Suppressor macrophage treated with lipopolysaccharide for 4 hours (primary cell): ENCODE measurements around the gene DHFR2.
"Not testable (repeated sequence)": the region's sequence is repeated elsewhere in the genome, so short reads cannot be mapped to it uniquely, and the experiment has no call there.

ENCODE experiments used
- DNase-seq: peaks from one replicate; pipeline ENCODE4 v3.0.0-alpha.2; 2020

The DHFR2 gene

GRCh38 chr3:94062513-94063404, at the start of gene DHFR2, which contains the start of gene NSUN3:
DHFR2 (minus strand) TSS chr3:94062916; CDS start chr3:94061511, 1,405 bp downstream.
NSUN3 (plus strand) TSS chr3:94063061; CDS start chr3:94063127, 66 bp downstream.
- peak; percentile 98 for DNase-seq

DNA sequence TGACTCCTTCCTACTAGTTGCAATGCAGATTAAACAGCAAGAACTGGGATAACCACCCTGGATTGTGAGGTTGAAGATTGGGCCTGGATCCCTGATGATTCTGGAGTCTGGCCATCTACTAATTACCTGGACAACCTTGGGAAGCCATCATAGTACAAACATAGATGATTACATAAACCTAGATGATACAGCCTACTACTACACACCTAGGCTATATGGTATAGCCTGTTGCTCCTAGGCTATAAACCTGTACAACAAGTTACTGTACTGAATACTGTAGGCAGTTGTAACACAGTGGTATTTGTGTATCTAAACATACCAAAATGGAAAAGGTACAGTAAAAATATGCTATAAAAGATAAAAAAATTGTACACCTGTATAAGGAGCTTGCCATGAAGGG, 48.1 kb upstream of the DHFR2 start:
- no peak for DNase-seq

GRCh38 chr3:94110232-94110631, 47.5 kb upstream of the DHFR2 start:
- DNase-seq, result not testable (repeated sequence)

DNA sequence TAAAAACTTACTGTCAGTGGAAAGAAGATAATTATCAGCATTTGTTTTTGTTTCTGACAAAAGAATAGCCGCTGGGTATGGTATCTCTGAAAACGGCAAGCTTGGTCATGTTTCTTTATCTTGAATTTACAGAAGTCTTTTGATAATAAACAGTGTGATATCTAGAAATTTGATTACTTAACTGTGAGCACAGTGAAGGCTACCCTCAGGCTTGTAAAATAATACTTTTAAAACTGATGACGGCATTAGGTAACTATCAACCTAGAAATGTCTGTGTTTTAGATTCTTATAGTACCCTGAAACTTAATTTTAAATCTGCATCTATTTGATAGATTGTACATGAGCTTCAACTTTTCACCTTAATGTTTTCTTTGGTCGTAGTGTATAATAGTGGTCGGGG, 43.6 kb upstream of the DHFR2 start:
- no peak for DNase-seq

DNA sequence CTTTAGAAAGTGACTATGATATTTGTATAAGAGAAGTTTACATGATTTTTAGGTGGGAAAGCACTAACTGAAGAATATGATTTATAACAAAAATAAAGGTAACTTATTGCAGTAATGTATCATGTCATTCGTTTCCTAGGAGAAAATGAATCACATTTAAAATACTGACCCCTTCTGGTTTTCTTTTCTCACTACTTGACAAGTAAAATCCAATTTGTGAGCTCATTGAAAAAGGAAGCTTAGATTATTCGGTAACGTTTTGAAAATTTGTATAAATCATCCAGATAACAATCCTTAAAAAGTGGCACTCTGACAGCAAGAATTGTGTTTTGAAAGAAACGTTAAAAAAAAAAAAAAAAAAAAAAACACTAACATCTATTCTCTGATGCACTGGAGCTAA, 39.1 kb upstream of the DHFR2 start:
- peak; percentile 20 for DNase-seq

DNA sequence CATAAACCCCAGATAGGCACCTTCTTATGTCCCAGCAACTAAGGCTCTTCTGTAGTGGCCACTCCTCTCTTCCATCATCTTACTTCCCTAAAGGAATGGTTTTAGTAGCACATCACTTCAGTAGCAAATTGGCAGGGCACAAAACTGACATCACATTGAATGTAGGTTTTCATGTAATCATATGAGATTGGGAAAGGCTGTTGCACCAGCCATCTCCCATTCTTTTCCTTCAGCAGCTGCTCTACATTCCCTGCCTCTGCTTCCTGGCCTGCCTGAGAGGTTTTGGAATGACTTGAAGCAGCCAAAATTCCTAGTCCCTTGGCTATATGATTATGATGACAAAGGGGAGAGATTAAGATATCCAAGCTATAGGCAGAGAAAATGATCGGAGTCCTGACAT, 36.6 kb upstream of the DHFR2 start:
- DNase-seq, result peak; percentile 9

DNA sequence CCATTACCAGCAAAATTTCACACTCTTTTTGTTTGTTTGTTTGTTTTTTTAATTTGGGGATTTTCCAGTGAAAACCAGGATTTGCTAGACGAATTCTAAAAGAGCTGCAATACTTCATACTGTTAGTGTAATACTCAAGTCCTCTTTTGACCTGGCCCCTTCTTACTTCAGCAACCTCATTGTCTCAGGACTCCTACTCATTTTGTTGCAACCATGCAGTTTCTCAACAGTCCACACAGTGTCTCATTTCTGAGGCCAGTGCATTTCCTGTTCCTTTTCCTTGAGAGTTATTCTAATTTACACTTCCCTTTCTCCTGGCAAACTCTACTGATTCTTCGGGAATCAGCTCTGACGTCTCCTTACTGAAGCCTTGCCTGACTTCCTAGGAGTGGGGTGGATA, 35.7 kb upstream of the DHFR2 start:
- peak; percentile 87 for DNase-seq

GRCh38 chr3:94095111-94095510, 32.4 kb upstream of the DHFR2 start:
- DNase-seq, result peak; percentile 37

GRCh38 chr3:94093151-94093550, 30.4 kb upstream of the DHFR2 start:
- DNase-seq, result no peak

DNA sequence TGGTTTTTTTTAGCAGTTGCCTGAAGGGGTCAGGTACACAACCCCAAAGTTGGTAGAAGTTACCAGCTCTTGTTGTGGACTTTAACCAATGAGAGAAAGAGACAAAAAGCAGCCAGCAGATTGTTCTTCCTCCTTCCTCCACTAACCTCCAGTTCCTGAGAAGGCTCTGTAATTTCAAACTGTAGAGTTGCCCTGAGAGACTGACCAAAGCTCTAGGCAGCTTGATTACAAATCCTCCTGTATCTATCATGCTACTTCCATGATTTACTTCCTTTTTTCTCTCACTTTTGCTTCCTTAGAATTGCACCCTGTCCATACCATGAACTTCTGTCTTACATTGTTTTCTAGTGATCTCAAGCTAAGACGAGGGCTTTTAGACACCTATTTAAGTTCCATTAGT, 29.4 kb upstream of the DHFR2 start:
- peak; percentile 49 for DNase-seq

- DNase-seq, result no peak
Observed at GRCh38 chr3:94089126-94089525, 26.4 kb upstream of the DHFR2 start.

DNA sequence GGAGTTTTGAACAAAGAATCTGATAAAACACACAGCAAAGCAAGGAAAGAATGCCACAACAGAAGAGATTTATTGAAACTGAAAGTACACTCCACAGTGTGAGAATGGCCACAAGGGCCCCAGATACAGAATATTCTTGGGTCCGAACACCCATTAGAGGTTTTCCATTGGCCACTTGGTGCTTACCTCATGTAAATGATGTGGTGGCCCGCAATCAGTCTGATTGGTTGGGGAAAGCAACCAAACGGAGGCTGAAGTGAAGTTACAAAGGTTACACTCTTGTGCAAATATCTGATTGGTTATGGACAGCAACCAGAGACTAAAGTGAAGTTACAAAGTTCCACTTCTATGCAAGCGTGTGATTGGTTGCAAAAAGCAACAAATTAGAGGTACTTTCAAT, 20.5 kb upstream of the DHFR2 start:
- no peak for DNase-seq

DNA sequence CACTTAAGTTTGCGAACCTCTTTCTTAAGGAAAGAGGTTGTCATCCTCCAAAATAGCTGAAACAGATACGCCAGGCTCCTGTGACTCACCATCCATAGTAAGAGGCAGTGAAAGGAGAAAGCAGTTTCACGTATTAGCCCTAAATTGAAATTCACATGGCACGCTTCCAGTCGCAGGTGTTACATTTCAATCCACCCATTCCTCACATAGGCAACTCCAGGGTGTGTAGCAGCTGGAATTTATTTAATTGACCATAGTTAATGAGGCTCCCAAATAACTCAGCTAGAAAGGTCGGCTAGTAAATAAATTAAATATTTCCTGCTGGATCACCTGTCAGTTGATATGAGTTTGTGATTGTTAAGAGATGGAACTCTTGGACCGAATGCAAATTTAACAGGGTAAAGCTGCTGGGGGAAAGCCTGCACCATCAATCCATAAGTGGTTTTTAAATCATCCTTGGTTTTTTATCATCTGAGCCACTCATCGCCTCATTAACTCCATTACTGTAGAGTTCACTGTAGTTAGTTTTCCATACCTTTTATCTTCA, 19.7 kb upstream of the DHFR2 start:
- DNase-seq, result no peak

DNA sequence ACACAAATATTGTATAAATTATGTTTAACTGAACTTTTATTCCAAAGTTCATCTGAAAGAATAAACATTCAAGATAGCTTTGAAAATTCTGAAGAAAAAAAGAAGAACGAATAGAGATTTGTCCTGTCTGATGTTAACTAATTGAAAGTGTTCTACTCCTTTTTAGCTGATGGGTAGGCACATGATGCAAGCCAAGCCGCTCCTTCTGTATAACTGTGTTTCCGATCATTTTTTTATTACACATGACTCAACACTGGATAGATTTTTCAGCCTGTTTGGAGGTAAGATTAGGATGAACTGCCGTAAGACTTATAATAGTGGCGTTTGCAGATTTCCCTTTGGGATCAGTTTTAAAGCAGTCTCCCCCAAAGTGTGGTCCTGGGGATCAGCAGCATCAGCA, 19.2 kb upstream of the DHFR2 start:
- DNase-seq, result no peak

- DNase-seq, result not testable (repeated sequence)
Observed at GRCh38 chr3:94080552-94080951, 17.8 kb upstream of the DHFR2 start.

GRCh38 chr3:94076055-94076454, 13.3 kb upstream of the DHFR2 start:
- no peak for DNase-seq

DNA sequence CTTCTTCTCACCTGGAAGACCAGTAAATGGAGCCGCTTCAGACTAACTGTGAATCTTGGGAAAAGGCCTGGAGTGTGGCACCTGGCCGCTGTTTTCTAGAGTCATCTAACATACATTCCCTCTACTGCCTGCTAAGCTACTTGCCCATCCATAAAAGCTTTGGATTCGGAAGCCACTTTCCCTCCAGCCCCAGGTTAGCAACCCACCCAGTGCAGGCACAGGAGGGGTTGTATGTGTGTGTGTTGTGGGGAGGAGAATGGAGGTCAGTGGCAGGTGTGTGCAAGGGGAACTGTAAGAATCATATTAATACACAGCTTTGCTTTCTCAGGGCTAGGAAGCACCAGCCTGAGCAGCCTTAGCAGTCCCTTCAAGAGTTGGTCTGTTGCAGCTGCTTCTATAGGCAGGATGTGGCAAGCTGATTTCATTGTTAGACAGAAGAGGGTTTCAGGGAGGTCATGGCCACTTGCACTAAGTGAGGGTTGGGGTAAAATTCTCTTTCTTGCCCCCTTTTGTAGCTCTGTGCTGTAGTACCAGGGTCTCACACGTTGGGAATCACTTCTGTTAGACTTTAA, 9.1 kb upstream of the DHFR2 start:
- DNase-seq, result no peak

DNA sequence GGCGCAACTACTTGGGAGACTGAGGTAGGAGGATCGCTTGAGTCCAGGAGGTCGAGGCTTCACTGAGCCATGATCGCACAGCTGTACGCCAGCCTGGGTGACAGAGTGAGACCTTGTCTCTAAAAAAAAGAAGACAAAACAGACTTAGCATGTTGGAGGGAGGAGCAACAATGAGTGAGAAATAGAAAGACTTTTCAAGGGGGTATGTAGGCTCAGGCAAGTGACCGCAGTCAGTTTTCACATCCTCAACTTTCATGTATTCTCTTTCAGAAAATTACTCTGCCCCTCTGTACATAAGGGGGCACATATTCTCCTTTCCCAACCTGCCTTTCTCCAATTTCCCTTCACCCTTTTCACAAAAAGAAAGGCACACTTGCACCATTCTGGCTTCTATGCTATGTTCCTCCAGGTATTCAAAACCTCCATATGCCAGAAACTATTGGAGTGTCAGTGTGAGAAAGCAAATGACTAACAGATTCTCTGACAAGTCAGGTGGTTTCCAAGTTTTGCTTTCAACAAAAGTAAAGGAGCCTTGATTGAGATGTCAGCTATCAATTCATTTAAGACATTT, 7.7 kb upstream of the DHFR2 start:
- DNase-seq, result no peak

- peak; percentile 48 for DNase-seq
Observed at GRCh38 chr3:94069194-94069813, 6.6 kb upstream of the DHFR2 start.

GRCh38 chr3:94066506-94067500, 4.1 kb upstream of the DHFR2 start:
- no peak for DNase-seq

GRCh38 chr3:94065819-94066480, 3.2 kb upstream of the DHFR2 start:
- peak; percentile 21 for DNase-seq
